NCI-H345 (cell line): Measurements from ENCODE around the gene RAB7B.
"Not testable (repeated sequence)": the region's sequence is repeated elsewhere in the genome, so short reads cannot be mapped to it uniquely, and the experiment has no call there.

ENCODE experiments used
- DNase-seq: peaks from one replicate; lab custom pipeline; 2025; lab: John Stamatoyannopoulos, UW

RAB7B gene

GRCh38 chr1:205996641-205997040 lies 6.6 kb downstream of the RAB7B start:
- not testable (repeated sequence) for DNase-seq

- no peak for DNase-seq
These were observed 8.8 kb downstream of the RAB7B start for GRCh38 chr1:205994346-205994745.

GRCh38 chr1:205993068-205993467 lies 10.1 kb downstream of the RAB7B start:
- DNase-seq = no peak

GRCh38 chr1:205992218-205992882 lies 10.8 kb downstream of the RAB7B start:
- no peak for DNase-seq

GRCh38 chr1:205991237-205991636 lies 12.0 kb downstream of the RAB7B start:
- DNase-seq = no peak

- DNase-seq = no peak
These were observed 13.0 kb downstream of the RAB7B start for GRCh38 chr1:205990226-205990625.

- no peak for DNase-seq
These were observed 13.4 kb downstream of the RAB7B start for GRCh38 chr1:205989786-205990185.

GRCh38 chr1:205988585-205988995 lies 14.6 kb downstream of the RAB7B start:
- DNase-seq = no peak

- DNase-seq = no peak
These were observed 16.3 kb downstream of the RAB7B start for GRCh38 chr1:205986861-205987260.

GRCh38 chr1:205986292-205986691 lies 16.9 kb downstream of the RAB7B start:
- DNase-seq = no peak

GRCh38 chr1:205985330-205986005 lies 17.7 kb downstream of the RAB7B start:
- no peak for DNase-seq

GRCh38 chr1:205983925-205984725 lies 19.1 kb downstream of the RAB7B start:
- DNase-seq = no peak

GRCh38 chr1:205981257-205981656 lies 21.9 kb downstream of the RAB7B start:
- DNase-seq = no peak

- no peak for DNase-seq
These were observed 22.8 kb downstream of the RAB7B start for GRCh38 chr1:205980237-205980870.

GRCh38 chr1:205979301-205979700 lies 23.9 kb downstream of the RAB7B start:
- DNase-seq = no peak

- DNase-seq = no peak
These were observed 24.5 kb downstream of the RAB7B start for GRCh38 chr1:205978676-205979075.

- peak; percentile 79 for DNase-seq
These were observed 25.7 kb downstream of the RAB7B start for GRCh38 chr1:205977402-205978014.

- DNase-seq = peak; percentile 55
These were observed 26.3 kb downstream of the RAB7B start for GRCh38 chr1:205976708-205977401.

- DNase-seq = no peak
These were observed 27.2 kb downstream of the RAB7B start for GRCh38 chr1:205976036-205976435.

GRCh38 chr1:205975387-205975998 lies 27.7 kb downstream of the RAB7B start:
- DNase-seq = no peak

- no peak for DNase-seq
These were observed 28.5 kb downstream of the RAB7B start for GRCh38 chr1:205974712-205975111.
